NCI-H460 (cell line): ENCODE measurements around the gene CFAP97. TPM values are rescaled to one million over a fixed set of nuclear protein-coding genes. Genes with fewer than 3 reads are reported as not detected.
"Not testable (repeated sequence)": the region's sequence is repeated elsewhere in the genome, so short reads cannot be mapped to it uniquely, and the experiment has no call there.

ENCODE experiments used
- DNase-seq: peaks from one replicate; pipeline ENCODE4 v3.0.0-alpha.2; 2016; ENCODE audit warnings: low read depth; ENCODE audit errors: extremely low read depth
- polyA plus RNA-seq: library from polyadenylated mRNA; depleted of rRNA; stranded (reverse); fragments of >200 nt; gene quantifications from 2 replicates; pipeline ENCODE4 v1.2.3, GENCODE V29; 2014; cell fraction: nucleus; rRNA removed
- total RNA-seq: library from RNA; depleted of rRNA; stranded (reverse); fragments of >200 nt; shearing (Covaris generic); gene quantifications from 2 replicates; pipeline ENCODE4 v1.2.3, GENCODE V29; 2014; rRNA removed

CFAP97 gene
- total RNA-seq, result 42.6 and 44.1 TPM in 2 replicates
- 15.2 and 21.5 TPM in 2 replicates for polyA plus RNA-seq

- peak; percentile 73 for DNase-seq
Observed at GRCh38 chr4:185203486-185204237, at the start of gene CFAP97. Gene CFAP97, minus strand, starts transcription at chr4:185204000. Its CDS starts 12,804 bp downstream, at chr4:185191196.

GRCh38 chr4:185249105-185249504 lies 45.3 kb upstream of the CFAP97 start:
- no peak for DNase-seq

GRCh38 chr4:185248393-185249039 lies 44.7 kb upstream of the CFAP97 start:
- no peak for DNase-seq

GRCh38 chr4:185247151-185247550 lies 43.4 kb upstream of the CFAP97 start:
- no peak for DNase-seq

- DNase-seq, result no peak
Observed at GRCh38 chr4:185246453-185246852, 42.7 kb upstream of the CFAP97 start.

- DNase-seq, result no peak
Observed at GRCh38 chr4:185244763-185245162, 41.0 kb upstream of the CFAP97 start.

- no peak for DNase-seq
Observed at GRCh38 chr4:185243879-185244278, 40.1 kb upstream of the CFAP97 start.

- DNase-seq, result no peak
Observed at GRCh38 chr4:185242749-185243533, 39.1 kb upstream of the CFAP97 start.

- not testable (repeated sequence) for DNase-seq
Observed at GRCh38 chr4:185240486-185240885, 36.7 kb upstream of the CFAP97 start.

GRCh38 chr4:185238750-185239149 lies 35.0 kb upstream of the CFAP97 start:
- no peak for DNase-seq

GRCh38 chr4:185238215-185238681 lies 34.4 kb upstream of the CFAP97 start:
- no peak for DNase-seq

- DNase-seq, result no peak
Observed at GRCh38 chr4:185237175-185237574, 33.4 kb upstream of the CFAP97 start.

GRCh38 chr4:185235843-185236503 lies 32.2 kb upstream of the CFAP97 start:
- no peak for DNase-seq

- no peak for DNase-seq
Observed at GRCh38 chr4:185235119-185235842, 31.5 kb upstream of the CFAP97 start.

- DNase-seq, result no peak
Observed at GRCh38 chr4:185232370-185232769, 28.6 kb upstream of the CFAP97 start.

- no peak for DNase-seq
Observed at GRCh38 chr4:185229021-185229818, 25.4 kb upstream of the CFAP97 start.

GRCh38 chr4:185227713-185228278 lies 24.0 kb upstream of the CFAP97 start:
- DNase-seq, result no peak

- DNase-seq, result no peak
Observed at GRCh38 chr4:185227131-185227551, 23.3 kb upstream of the CFAP97 start.

GRCh38 chr4:185225940-185226339 lies 22.1 kb upstream of the CFAP97 start:
- DNase-seq, result no peak
